NCI-H226 (cell line): Measurements from ENCODE around the gene LAMTOR2.

Experiments used
- DNase-seq: peaks from one replicate; pipeline ENCODE4 v3.0.0-alpha.2; 2015

LAMTOR2 gene

DNA sequence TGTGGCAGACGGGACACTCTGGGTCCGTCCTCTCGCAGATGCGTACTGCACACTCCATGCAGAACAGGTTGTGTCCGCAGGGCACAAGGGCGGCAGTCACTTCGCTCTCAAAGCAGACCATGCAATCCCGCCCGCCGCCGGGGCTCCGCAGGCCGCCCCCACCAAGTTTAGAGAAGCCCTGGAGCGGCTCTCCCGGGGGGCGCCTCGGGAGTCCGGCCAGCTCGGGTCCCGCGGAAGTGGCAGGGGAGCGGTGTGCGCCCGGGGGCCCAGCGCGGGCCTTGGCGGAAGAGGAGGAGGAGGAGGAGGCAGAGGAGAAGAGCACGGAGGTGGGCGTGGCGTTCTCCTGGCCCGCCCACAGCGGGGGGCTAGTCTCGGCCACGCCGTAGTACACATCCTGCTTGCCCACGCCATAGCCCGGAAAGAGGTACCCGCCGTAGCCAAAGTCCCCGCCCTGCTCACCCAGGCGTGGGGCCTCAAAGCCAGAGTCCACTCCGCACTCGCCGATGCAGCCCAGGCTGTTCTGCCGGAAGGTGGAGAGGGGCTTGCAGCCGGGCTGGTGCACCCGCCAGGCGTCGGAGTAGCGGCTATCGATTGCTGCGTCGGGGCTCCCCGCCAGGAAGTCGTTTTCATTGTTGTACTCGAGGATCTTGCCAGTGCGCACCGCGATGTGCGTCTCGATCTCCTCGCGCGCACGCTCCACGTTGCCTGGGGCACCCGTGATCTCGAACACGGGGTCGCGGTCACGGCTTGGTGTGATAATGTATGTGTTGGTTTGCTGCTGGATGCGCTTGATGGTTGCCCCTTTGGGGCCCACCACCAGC lies 22.2 kb downstream of the LAMTOR2 start:
- no peak for DNase-seq

DNA sequence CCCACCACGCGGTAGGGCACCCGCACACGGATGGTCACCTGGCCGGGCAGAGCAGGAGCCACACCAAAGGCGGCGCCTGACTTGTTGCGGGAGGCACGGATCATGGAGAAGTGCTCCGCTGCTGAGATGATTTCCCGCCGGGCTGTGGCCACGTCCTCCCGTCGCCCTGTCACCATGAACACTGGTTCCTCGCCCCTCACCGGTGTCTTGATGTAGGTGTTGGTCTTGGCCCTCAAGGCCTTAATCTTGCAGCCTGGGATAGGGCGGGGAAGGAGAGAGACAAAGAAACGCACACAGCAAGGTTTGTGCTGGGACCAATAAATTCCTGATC lies 22.8 kb downstream of the LAMTOR2 start:
- DNase-seq = no peak

DNA sequence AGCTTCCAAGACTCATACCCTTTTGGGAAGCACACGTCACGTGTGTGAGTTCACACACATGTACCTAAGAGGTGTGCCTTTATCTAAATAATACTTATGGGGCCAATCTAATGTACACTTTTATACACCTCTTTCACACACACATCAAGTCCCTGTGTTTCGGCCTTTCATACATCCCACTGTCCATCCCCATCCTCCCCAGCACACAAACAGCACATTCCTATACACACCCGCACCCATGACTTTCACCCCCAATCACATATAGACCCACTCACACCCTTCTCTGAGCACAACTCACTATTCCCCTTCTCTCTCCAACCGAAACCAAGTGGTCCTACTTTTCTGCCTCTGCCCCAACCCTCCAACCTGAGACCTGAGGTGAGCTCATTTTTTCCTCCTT lies 24.1 kb downstream of the LAMTOR2 start:
- DNase-seq = no peak

DNA sequence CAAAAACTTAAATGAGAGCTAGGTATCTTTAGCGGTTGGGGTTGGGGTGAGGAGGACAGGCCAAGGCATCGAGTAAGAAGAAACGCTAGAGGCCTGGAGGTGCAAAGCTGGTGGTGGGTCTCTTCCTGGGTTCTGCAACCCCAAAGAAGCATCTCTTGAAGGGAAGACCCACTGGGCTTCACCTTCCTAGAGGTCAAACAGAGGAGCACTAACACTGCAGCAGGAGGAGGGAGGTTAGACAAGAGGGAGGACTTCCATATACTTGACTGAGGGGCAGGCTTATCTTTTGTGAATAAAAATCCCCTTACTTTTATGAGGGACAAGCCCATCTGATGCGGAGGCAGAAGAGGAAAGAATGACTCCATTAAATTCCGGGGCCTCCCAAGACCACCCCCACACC lies 25.2 kb downstream of the LAMTOR2 start:
- DNase-seq = no peak

DNA sequence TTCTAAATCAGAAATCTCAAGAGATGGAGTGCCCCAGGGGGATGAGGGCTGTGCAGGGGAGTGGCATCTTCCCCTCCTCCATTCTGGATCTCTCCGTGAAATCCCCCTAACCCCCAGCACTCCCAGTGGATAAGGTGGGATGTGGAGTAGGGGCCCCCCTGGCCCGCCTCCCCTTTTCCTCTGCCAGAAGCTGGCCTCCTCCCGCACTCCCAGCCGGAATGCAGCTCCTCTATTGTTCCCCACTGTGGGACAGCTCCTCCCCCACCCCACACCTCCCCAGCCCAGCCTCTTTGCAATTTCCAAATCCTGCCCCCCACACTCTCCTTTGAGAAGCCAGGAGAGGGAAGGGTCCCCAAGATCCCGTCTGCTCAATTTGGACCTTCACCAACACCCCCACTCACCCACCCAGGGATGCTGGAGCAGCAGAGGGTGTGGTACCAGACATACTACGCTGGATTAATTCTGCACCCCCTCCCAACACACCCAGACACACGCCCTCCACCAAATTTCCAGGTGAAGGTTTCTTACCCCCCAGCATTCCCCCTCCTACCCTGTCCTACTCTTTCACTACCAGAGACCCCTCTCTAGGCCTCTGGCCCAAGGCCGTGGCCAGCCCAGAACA lies 25.8 kb downstream of the LAMTOR2 start:
- DNase-seq = no peak

DNA sequence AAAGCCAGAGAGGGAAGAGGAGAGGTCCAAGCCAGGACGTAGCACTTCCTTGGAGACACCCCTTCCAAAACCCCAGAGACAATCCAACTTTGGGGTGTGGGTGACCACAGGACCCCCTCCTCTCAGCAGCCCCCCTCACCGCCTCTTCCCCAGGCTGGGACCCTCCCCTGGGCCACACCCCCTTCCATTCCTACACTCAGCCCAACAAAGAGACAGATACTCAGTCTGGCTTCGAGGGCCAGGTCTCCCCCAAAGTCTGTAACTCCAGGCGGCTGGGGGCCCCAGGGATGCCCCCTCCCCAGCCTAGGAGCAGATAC lies 26.2 kb downstream of the LAMTOR2 start:
- DNase-seq = no peak

DNA sequence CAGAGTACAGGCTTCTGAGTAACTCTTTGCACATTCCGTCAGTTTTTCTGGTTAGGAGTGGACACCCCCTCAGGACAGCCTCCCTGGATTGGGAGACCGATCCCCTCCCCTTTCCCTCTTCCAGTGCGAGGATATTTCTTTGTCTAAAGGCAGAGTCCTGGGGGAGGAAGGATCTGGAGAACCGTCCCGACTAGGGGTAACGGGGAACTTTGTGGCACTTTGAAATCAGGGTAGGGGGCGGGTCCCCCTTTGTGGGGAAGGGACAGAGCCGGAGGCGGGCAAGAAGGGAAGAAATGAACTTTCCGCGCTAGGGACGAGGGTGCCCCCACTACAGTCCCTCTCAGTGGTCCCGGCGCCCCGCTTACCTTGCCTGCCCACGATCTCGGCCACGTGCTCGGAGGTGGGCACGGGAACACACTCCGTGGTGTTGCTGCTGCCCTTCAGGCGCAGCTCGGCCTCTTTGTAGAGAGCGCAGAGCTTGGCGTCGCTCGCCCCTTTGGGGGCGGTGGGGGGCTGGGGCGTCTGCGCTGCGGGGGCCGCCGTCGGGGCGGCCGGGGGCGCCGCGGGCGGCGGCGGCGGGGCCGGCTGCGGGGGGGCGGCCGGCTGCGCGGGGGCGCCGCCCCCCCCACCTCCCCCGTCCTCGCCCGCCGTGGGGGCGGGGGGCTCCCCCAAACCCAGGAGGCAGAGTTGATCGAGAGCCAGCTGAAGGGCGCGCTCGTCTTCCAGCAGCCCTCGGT lies 26.8 kb downstream of the LAMTOR2 start:
- no peak for DNase-seq

DNA sequence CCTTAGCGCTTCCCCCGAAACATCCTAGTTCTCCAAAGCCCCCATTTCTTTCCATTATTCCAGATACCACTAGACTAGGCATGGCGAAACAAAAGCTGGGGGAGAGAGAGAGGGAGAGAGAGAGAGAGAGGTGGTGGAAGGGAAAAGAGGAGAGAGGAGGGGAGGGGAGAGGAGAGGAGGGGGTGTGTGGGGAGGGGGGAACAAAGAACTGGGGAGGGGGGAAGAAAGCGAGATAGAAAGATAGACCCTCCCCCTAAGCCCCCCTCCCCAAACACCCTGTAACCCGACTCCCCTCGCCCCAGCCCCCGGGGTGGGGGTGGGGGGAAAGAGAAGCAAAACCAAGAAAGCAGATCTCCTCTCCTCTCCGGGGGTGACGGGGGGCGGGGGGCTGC lies 27.3 kb downstream of the LAMTOR2 start:
- DNase-seq = no peak

DNA sequence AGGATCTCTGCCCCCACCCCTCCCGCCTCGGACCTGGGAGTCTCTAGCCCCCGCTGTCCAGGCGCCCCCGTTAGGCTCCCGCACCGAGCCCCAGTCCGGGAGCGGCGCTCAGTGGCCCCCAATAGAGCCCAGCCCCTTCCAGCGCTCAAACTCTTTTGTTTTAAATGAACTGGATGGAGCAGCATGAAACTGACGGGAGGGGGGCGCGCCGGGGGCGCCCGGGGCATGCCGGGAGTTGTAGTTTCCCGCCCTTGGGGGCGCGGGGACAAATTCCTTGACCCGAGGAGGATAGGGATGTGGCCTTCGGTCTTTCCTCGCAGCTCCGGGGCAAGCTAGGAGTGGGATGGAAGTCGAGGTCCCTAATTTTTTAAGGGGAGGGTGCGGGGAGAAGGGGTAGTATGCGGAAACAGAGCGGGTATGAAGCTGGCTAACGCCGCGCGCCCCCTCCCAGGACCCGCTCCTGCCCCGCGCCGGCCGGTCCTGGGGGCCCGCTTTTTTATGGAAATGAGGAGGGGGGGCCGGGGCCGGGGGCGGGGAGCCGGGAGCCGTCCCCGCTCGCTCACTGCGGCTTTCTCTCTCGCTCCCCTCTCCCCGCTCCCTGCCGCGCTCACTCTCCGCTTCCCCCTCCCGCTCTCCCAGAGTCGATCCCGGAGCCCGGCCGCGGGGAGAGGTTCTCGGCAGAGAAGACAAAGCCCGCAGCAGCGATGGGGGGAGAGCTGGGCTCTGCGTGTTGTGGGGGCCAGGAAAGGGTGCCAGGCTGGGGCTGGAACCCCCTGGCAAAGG lies 27.9 kb downstream of the LAMTOR2 start, which contains the start of gene MEX3A:
Gene MEX3A, minus strand, starts transcription at position 157 of the 783 bp plus-strand sequence. CDS start 467 bp downstream, outside the sequence.
- DNase-seq = peak; percentile 45

DNA sequence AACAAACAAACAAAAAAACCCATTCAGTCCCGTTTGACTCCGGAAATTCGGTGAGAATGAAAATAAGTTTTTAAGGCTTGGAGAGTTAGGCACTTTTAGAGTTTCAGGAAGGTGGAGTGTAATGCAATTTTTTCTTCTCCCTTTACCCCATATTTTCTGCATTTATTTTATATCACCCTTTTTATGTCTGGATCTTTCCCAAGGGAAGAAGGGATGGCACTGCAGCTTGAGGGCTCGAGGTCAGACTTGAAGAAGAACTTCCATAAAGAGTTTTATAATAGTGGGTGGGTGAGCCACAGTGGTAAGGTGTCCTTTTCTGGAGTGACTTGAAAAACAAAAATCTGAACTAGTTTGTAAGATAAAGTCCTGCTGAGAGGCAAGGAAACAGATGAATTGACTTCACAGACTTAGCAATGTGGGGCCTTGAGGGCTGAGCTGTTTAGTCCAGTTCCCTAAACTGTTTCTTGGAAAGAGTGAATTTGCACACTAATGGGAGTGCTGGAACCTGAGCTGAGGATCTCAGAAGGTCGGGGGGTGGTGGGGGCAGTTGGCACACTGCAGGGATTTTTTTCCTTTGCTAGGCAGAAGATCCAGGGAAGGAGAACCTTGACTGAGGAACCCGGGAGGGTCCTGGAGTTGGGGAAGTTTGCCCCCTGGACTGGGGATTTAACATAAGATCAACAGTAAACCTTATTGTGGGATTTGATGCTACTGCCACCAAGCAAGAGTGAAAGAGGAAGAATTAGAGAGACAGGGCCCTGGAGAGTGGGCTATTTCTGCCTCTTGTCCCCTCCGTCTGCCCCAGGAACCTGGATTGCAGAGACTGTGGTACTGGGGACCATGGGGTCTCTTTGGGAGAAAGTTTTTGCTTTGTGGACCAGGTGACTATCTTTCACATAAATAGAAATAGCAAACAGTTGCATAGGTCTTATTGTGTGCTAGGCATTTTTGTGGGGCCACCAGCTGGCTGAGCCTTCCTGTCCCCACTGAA lies 29.5 kb downstream of the LAMTOR2 start:
- no peak for DNase-seq

DNA sequence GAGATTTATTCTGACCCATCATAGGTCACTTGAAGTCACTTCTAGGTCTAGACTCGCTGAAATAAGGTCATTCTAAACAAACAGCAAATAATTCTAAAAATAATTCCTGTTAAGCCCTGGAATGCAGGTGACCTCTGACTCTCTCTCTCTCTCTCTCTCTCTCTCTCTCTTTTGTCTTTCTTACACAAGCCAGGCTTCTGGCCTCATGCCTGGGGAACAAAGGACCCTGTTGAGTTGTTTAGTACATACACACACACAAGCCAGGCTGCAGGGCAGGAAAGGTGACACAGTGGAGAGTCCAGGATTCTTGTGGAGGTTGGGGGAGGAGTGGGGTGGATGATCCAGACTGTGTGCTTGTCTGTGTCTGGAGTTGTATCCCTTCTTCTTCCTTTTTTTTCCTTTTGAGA lies 31.7 kb downstream of the LAMTOR2 start:
- DNase-seq = no peak

DNA sequence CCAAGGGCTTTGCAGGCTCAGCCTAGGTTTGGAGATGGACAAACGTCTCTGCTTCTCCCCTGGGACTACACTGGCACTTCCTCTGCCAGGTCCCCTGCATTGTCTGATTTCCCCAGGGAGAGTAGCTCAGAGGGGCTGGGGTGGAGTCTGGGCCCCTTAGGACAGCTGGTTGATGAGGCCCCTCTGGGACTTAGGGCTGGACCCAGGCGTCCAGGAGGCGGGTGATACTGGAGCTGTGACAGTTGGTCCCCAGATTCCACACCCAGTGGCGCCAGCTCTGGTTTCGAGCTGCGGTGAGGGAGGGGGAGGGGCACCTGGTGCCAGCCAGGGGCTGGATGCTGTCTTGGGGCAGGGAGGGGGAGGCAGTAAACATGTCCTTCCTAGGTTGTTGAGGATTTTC lies 35.1 kb downstream of the LAMTOR2 start:
- DNase-seq = no peak

DNA sequence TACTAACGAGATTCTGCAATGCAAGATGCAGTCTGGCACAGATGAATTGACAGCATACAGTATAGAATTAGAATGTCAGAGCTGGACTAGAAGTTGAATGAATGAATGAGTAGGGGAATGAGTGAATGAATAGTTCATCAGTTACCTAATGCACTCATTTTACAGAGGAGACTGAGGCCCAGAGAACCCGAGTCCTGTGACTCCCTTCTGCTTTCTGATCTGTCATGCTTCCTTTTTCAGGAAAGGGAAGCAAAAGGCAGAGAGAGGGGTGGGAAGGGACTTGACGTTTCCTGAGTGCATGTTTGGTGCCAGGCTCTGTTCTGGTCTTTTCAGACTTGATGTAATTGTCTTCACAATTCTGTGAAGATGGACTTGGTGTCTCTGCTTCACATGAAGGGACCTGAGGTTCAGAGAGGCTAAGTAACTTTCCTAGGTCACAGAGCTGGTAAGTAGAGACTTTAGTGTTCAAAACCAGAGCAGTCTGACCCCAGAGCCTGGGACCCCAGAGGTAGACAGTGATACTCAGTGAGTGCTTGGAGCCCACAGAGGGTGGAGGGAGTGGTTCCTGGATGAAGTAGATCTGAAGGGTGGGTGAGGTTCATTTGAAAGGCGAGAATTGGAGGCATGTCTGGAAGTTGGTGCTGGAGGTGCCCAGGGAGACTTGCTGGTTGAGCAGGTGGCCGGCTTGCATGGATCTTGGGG lies 35.7 kb downstream of the LAMTOR2 start:
- DNase-seq = no peak

DNA sequence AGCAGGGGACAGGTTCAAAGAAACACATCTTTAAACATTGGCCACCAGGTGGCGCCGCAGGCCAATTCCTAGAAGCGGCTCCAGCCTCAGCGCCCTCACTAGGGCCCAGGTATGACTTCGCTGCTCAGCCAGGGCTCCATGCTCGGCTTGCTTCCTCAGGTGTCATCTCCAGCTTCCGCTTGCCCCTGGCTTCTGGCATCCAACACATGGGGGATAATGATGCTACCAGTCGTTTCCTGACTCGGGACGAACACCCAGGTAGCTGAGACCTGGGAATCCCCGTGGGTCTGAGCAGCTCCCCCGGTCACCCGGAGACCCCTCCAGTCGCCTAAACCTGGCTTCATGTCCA lies 36.2 kb downstream of the LAMTOR2 start:
- peak; percentile 55 for DNase-seq

DNA sequence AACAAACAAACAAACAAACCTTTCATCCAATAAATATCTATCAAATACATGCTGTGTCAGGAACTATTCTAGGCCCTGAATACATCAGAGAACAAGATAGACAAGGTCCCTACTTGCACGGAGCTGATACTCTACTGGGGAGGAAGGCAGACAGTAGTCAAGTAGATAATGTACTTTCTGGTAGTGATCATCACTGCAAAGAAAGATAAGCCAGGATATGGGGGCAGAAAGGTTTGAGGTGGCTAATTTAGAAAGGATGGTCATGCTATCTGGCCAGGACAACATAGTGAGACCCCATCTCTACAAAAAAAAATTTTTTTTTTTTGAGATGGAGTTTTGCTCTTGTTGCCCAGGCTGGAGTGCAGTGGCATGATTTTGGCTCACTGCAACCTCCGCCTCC lies 37.0 kb downstream of the LAMTOR2 start:
- DNase-seq = no peak

DNA sequence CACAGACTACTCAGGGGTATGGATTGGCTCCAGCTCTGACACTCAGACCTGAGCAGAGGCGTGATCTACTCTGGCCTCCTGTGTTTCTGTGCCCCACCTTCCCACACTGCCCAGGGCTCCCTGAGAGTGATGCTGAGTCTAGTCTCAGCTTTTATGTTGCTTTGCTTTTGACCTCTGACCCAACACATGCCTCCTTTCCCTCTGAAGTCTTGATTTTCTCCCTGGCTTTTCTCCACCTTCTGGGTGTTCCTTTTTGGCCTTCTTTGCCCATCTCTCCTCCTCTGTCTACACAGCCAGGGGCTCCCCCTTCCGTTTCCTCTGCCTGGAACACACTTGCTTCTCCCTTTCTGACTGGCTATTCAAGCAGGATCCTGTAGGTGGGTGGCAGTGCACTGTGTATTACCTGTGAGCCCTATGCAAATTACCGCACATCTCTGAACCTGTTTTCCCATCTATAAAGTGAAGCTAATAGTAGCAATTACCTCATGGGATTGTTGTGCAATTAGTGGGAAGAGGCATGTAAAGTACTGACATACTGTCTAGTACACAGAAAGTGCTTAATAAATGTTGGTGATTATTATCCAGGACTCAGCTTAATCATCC lies 41.4 kb downstream of the LAMTOR2 start:
- no peak for DNase-seq

DNA sequence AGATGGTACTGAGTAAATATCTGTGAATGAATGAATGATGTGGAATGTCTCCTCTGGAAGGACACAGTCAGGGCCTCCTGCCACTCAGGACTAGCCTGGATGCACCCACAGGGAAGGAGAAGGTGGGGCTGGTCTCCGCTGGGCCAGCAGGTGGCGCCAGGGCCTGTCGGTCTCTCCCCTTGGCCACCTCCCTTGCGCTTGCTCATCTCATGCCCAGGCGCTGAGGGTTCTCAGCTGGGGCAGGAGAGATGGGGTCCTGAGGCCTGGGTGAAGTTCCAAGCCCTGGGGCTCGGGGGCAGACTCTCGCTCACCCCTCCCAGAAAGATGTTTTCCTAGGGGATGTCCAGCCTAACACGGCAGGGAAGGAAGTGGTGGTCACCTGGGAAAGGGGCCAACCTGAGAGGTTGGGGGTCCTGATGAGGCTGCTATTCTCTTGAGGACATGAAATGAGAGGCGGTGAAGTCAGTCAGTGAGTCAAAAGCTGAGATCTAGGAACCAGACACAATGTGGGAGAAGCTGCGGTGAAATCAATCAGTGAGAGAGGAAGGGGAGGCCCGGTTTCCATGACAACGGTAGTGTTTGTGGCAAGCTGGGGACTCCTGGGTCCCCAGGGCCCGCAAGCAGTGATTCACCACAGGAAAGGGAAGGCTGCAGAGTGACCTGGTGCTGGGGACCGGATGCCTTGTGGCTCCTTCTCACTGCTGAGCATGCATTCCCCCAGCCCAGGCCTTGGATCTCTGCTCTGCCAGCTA lies 42.2 kb downstream of the LAMTOR2 start:
- DNase-seq = peak; percentile 73

DNA sequence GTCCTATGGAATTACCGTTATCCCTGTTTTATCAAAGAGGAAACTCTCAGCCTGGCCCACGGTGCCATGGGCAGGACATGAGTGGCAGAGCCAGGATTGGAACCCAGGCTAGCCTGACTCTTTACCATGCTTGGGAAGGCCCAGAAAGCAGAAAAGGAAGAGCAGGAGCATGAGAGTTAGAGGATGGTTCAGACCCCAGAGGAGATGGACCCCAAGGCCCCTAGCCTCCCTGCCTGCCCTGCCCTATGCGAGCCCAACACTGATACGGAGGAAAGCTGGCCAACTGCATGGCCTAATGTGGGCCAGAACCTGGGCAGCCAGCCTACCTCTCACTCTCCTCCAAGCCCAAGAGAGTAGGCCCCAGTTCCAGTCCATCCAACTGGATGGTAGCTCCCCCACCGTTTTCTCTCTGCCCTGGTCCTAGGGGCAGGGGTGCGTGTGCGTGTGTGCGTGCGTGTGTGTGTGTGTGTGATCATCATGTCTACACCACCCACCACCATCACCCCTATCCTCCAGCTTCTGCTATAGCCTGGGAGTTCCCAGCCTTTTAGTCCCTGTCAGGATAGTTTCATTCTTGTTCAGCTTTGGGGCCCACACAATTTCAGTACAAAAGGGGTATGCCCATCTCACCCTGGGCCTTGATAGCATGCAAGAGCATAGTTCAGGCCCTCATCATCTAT lies 43.1 kb downstream of the LAMTOR2 start:
- DNase-seq = no peak

DNA sequence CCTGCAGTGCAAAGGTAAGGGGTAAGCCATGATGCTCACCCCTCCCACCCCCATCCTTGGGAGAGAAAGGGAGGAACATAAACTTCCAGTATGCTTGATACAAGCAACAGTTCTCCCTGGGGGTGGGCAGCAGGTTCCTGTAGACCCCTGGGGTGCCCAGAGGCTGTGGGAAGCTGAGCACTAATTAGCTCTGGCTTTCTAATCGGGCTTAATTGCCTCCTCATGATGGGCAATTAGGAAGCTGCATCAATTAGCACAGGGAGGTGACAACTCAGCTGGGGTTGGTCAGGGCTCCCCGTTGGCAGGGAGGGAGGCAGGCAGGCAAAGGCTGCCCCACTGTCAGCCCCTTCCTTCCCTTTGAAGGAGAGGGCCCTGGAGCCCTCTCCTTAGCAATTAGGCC lies 44.2 kb downstream of the LAMTOR2 start:
- DNase-seq = no peak

DNA sequence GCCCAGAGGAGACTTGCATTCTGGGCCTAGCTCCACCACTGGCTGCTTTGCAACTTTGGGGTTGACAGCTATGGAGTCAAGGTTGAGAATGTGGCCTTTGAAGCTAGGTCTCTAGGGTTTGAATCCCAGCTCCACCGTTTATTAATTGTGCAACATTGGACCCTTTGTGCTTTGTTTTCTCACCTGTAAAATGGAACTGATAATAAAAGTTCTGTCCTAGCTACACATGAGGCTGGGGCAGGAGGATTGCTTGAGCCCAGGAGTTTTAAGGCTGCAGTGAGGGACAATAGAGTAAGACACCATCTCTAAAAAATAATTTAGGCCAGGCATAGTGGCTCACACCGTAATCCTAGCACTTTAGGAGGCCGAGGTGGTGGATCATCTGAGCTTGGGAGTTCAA lies 44.7 kb downstream of the LAMTOR2 start:
- DNase-seq = no peak
